Measurements from ENCODE around the gene SLC22A9.
"Not testable (repeated sequence)": the region's sequence is repeated elsewhere in the genome, so short reads cannot be mapped to it uniquely, and the experiment has no call there.

SLC22A9 gene

GRCh38 chr11:63369165-63369970, at the start of gene SLC22A9:
SLC22A9 (plus strand) TSS chr11:63369785; CDS start chr11:63370057, 272 bp downstream.
- DNase-seq, result no peak

GRCh38 chr11:63321723-63322122, 47.9 kb upstream of the SLC22A9 start:
- DNase-seq, result no peak

GRCh38 chr11:63335089-63335488, 34.5 kb upstream of the SLC22A9 start:
- DNase-seq, result not testable (repeated sequence)

- DNase-seq, result no peak
Measured at GRCh38 chr11:63337070-63337469, 32.5 kb upstream of the SLC22A9 start.

- DNase-seq, result no peak
Measured at GRCh38 chr11:63343130-63343529, 26.5 kb upstream of the SLC22A9 start.

GRCh38 chr11:63352144-63352543, 17.4 kb upstream of the SLC22A9 start:
- DNase-seq, result no peak

GRCh38 chr11:63362196-63362793, 7.3 kb upstream of the SLC22A9 start:
- no peak for DNase-seq

GRCh38 chr11:63369971-63370588, 495 bp downstream of the SLC22A9 start:
- no peak for DNase-seq

GRCh38 chr11:63371396-63371795, 1.8 kb downstream of the SLC22A9 start:
- no peak for DNase-seq

- DNase-seq, result no peak
Measured at GRCh38 chr11:63375434-63375833, 5.8 kb downstream of the SLC22A9 start.

- no peak for DNase-seq
Measured at GRCh38 chr11:63380130-63380529, 10.5 kb downstream of the SLC22A9 start.

- no peak for DNase-seq
Measured at GRCh38 chr11:63395697-63396096, 26.1 kb downstream of the SLC22A9 start.

GRCh38 chr11:63404161-63404935, 34.8 kb downstream of the SLC22A9 start:
- DNase-seq, result no peak

- no peak for DNase-seq
Measured at GRCh38 chr11:63405114-63405513, 35.5 kb downstream of the SLC22A9 start.

GRCh38 chr11:63406458-63406857, 36.9 kb downstream of the SLC22A9 start:
- DNase-seq, result no peak

GRCh38 chr11:63417174-63417852, 47.7 kb downstream of the SLC22A9 start:
- no peak for DNase-seq

- no peak for DNase-seq
Measured at GRCh38 chr11:63427971-63428508, 58.5 kb downstream of the SLC22A9 start.

GRCh38 chr11:63430731-63431130, 61.1 kb downstream of the SLC22A9 start:
- not testable (repeated sequence) for DNase-seq

GRCh38 chr11:63435351-63435750, 65.8 kb downstream of the SLC22A9 start:
- not testable (repeated sequence) for DNase-seq

GRCh38 chr11:63435831-63436230, 66.2 kb downstream of the SLC22A9 start:
- DNase-seq, result not testable (repeated sequence)

GRCh38 chr11:63443714-63444113, 74.1 kb downstream of the SLC22A9 start:
- DNase-seq, result no peak

GRCh38 chr11:63444160-63444559, 74.6 kb downstream of the SLC22A9 start:
- DNase-seq, result no peak
